ENCODE measurements around the gene LAMA2. TPM values are rescaled to one million over a fixed set of nuclear protein-coding genes. Genes with fewer than 3 reads are reported as not detected.

The LAMA2 gene
- total RNA-seq, 1 experiment from 2014 or later, result 4.2 TPM

DNA sequence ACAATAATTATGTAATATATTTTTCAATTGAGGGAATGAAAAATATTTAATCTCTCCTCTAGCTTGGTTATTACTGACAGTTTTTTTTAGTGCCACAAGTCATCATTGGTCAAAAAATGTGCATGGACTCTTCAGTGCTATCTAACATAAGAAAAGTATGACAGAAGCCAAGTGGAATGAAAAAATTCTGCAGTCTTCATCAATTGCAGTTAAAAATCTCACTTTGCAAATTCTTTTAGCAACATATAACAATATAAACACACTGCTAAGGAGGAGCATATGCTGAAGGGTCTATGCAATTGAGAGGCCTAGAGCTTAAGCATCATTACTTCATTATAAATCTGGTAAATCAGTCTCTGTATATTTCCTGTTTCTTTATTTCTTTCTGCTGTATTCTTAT, 652.0 kb downstream of the LAMA2 start:
- no peak overlapping the region for H4K5ac ChIP-seq (ENCODE audit: insufficient read length, low read depth, low read length)
- no peaks in the 10 kb centered on the region for H3K4me1 ChIP-seq (ENCODE audit: insufficient read depth, low read length)
- no peaks in the 10 kb centered on the region for H3K4me1 Mint-ChIP-seq
- no peak overlapping the region for H3K4ac ChIP-seq (ENCODE audit: low read depth, low read length)
- no peak overlapping the region for H2BK120ac ChIP-seq (ENCODE audit: low read depth, low read length, poor library complexity, severe bottlenecking)
- no peaks in the 10 kb centered on the region for H3K27me3 ChIP-seq (ENCODE audit: insufficient read depth, low read length)
- H3K36me3 Mint-ChIP-seq (ENCODE audit: insufficient read depth in 1 of 3, low read depth in 3 of 3), result 0 out of 7 replicates have a peak, but pooled peaks cover 0 to 2% (median 0%) of the 10 kb centered on the region in 3 experiments
- no peak overlapping the region for H3K18ac ChIP-seq (ENCODE audit: insufficient read length, low read depth, low read length)
- H2AFZ ChIP-seq (ENCODE audit: low read length), result no peak overlapping the region
- no peak overlapping the region for H2BK5ac ChIP-seq (ENCODE audit: insufficient read length, low read length)
- H3K27ac Mint-ChIP-seq, result no peak overlapping the region
- H3K79me1 ChIP-seq (ENCODE audit: insufficient read depth, low read depth, low read length, poor library complexity, severe bottlenecking), result no peaks in the 10 kb centered on the region
- H3K23ac ChIP-seq (ENCODE audit: insufficient read length, low read depth, low read length), result no peak overlapping the region
- no peak for DNase-seq
- H2BK12ac ChIP-seq (ENCODE audit: insufficient read length, low read depth, low read length), result no peak overlapping the region
- no peaks in the 10 kb centered on the region for H3K9me3 ChIP-seq (ENCODE audit: control insufficient read depth, low read depth, low read length)
- H3T11ph ChIP-seq (ENCODE audit: low read length), result no peak overlapping the region
- H3K4me2 ChIP-seq (ENCODE audit: insufficient read depth, insufficient read length, low read length), result no peak overlapping the region
- H4K8ac ChIP-seq (replicated peaks; ENCODE audit: insufficient read length, low read depth, low read length), result no peak overlapping the region
- H3K14ac ChIP-seq (ENCODE audit: insufficient read depth, low read length), result no peak overlapping the region
- H2BK15ac ChIP-seq (ENCODE audit: low read depth, low read length), result no peak overlapping the region
- H3K56ac ChIP-seq (ENCODE audit: insufficient read length, low read depth, low read length), result no peak overlapping the region
- H3K9me3 Mint-ChIP-seq, result no peaks in the 10 kb centered on the region; a peak in 2 of 5 replicates
- no peaks in the 10 kb centered on the region for H3K27me3 Mint-ChIP-seq (ENCODE audit: low read depth)
- no peaks in the 10 kb centered on the region for H4K20me1 ChIP-seq (ENCODE audit: control insufficient read depth, insufficient read depth, insufficient read length)
- no peak overlapping the region for H2AK5ac ChIP-seq (ENCODE audit: insufficient read length, low read length)
- no peak overlapping the region for H3K27ac ChIP-seq (ENCODE audit: insufficient read length, low read depth, low read length)
- no peaks in the 10 kb centered on the region for H3K23me2 ChIP-seq (ENCODE audit: insufficient read length, low read depth, low read length, poor library complexity, severe bottlenecking)
- H3K4me3 Mint-ChIP-seq, result no peak overlapping the region
- H2BK20ac ChIP-seq (ENCODE audit: low read depth, low read length, poor library complexity, severe bottlenecking), result no peak overlapping the region
- H3K79me2 ChIP-seq (ENCODE audit: insufficient read depth, low read length), result no peaks in the 10 kb centered on the region
- no peak overlapping the region for H4K91ac ChIP-seq (ENCODE audit: insufficient read length, low read depth, low read length)
- TF ChIP-seq CTCF (conservative IDR thresholded peaks at IDR 0.05), result no peak
- no peak overlapping the region for H3K9ac ChIP-seq (ENCODE audit: extremely low read depth, insufficient read length, low read length)
